ENCODE measurements around the gene ERICH3.

ERICH3 gene

DNA sequence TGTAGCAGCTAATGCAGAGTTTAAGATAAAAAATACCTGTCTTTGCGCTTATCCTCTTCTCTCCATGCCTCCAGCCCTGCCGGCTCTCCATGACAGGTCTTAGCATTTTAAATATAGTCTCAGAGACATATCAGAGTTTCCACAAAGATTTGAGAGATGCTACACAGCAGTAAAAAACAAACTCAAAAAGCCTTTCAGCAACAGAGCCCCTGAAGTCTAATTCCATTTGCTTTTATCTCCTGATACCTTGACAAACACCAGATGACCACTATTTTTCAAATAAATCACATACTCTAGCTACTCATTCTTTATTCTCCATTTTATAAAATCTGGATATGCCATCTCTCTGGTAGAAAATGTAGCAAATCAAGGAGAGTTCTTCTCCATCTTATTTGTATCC, 81.6 kb downstream of the ERICH3 start:
- DNase-seq (ENCODE audit: low read depth) = no peak

DNA sequence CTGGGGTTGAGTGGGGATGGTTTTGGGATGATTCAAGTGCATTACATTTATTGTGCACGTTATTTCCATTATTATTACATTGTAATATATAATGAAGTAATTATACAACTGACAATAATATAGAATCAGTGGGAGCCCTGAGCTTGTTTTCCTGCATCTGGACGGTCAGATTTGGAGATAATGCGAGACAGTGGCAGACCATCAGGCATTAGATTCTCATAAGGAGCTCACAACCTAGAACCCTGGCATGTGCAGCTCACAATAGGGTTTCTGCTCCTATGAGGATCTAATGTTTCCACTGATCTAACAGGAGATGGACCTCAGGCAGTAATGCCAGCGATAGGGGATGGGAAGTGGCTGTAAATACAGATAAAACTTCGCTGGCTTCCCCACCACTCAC, 83.3 kb downstream of the ERICH3 start:
- no peak for DNase-seq (ENCODE audit: low read depth)

DNA sequence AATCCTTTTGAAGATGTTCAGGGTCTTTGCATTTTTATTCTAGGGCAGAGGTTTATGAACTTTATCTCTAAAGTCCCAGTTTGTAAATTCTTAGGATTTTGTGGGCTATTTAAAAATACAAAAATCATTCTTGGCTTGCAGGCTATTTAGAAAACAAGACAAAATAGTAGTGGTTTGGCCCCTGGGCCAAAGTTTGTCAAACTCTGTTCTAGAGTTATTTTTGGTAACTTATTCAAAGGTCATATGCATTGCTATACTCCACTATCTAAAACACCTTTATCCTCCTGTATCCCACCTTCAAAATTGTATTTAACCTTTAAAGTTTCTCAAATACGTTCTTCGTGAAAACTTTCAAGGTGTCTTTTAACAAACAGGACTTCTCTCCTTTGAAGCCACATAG, 85.7 kb downstream of the ERICH3 start:
- DNase-seq (ENCODE audit: low read depth) = no peak

DNA sequence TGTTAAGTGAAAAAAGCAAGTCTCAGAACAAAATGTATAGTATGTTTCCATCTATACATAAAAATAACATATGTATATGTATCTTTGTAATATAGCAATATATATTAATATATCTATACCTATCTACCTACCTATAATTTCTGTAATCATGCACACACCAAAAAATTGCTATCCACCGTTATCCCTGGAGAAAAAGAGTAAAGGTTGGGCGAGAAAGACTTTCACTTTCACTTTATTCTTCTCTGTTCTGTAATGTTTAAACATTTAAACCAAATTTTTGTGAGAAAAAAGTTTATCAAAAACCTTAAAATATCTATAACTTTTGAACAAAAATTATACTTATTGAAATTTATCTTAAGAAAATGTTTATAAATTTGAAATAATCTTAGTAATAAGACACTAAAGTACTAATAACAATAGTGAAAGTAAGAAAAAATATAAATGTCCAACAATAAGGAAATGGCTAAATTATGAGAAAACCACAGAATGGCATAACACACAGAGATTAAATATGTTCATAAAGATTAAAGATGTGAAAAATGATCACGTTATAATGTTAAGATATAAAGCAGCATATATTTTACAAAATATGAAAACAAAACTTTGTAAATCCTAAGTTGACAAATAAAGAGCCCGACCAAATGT, 87.2 kb downstream of the ERICH3 start:
- DNase-seq (ENCODE audit: low read depth) = no peak

DNA sequence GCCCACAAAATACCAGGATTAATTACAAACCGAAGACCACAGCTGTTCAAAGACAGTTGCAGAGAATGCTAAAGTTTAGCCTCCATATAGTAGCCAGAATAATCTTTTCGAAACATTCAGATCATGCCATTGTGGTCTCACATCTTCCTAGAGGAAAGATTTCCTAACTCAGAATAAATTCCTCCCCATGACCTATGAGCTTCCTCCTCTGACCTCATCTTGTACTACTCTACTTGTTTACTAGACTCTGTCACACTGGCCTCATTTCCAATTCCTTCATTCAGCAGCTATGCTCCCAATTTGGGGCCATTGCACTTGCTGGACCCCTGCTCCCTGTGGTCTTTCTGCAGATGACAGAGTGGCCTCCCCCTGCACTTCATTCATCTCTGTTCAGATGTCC, 89.4 kb downstream of the ERICH3 start:
- no peak for DNase-seq (ENCODE audit: low read depth)

DNA sequence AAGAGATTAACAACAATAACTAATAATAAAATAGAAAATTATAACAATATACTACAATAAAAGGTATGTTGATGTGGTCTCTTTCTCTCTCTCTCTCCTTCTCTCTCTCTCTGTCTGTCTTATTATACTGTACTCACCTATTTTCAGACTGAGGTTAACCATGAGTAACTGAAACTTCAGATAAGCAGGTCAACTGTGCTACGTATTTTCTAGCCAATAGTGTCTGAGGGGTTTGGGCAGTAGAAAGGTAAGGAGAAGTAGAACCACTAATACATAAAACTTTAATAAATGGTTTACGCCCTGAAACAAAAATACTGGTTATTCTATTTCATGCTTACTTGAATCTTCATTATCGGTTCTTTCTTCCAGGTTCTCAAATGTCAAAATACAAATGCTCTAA, 90.2 kb downstream of the ERICH3 start:
- DNase-seq (ENCODE audit: low read depth) = no peak

DNA sequence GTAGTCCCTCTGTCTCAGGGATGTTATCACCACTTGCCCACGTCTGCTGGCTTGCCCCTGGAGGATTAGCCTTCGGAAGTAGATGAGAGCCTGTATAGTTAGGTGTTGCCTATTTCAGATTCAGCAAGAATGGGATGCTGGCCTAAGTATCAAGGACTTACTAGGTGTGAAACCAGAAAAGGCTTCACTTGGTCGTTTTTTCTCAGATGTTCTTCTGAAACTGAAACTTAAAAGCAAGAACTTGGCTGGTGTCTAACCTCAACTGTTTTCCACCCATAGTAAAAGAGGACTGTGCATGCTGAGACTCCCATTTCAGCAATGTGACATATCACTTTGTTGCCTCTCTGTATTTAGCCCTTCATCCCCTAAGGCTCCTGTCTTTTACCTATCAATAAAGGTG, 94.2 kb downstream of the ERICH3 start:
- DNase-seq (ENCODE audit: low read depth) = no peak

DNA sequence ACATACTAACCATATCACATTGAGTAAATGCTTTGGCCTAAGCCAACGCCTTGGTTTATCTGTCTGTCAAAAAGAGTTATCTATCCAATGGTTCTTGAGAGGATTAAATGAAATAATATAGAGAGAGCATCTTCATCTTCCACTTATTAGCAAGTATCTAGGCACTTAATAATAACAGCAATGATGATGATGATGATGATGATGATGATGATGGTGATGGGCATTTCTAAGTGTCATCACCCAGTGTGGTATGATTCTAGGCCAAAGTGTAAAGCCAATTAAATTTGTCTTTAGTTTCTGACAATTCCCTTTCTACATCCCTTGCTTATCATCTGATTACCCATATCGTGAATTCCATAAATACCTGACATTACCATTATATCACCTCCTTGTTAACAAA, 95.5 kb downstream of the ERICH3 start:
- no peak for DNase-seq (ENCODE audit: low read depth)

DNA sequence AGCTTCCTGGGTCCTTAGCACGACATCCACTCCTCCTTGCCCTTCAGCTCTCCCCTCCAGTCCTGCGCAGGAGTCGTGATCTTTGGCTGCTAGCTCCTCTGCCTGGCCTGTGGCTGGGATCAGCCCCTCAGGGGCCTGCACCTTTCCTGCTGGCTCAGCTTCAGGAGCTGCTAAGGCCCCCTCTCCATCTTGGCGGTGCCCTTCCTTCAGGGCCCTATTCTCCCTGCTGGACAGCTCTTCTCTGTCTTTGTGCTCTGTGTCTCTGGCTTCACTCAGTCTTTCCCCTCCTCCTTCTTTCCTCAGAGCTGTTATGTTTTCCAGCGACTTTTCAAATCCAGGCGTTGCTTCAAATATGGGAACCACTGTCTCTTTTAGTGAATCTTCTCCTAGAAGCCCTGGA, 101.7 kb downstream of the ERICH3 start:
- no peak for DNase-seq (ENCODE audit: low read depth)

DNA sequence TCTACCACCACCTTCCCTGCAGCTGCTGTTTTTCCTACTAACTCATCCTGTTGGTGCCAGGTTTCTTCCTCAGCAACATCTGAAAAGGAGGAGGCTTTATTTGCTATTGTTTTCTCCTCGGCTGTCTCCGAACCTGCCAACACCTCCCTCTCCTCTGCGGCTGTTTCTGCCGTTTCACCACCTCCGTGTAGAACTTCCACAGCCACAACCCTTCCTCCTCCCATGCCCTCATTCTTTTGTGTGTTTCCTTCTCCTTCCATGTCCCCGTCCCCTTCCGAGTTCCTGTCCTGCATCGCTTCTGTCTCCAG, 102.1 kb downstream of the ERICH3 start:
- no peak for DNase-seq (ENCODE audit: low read depth)

DNA sequence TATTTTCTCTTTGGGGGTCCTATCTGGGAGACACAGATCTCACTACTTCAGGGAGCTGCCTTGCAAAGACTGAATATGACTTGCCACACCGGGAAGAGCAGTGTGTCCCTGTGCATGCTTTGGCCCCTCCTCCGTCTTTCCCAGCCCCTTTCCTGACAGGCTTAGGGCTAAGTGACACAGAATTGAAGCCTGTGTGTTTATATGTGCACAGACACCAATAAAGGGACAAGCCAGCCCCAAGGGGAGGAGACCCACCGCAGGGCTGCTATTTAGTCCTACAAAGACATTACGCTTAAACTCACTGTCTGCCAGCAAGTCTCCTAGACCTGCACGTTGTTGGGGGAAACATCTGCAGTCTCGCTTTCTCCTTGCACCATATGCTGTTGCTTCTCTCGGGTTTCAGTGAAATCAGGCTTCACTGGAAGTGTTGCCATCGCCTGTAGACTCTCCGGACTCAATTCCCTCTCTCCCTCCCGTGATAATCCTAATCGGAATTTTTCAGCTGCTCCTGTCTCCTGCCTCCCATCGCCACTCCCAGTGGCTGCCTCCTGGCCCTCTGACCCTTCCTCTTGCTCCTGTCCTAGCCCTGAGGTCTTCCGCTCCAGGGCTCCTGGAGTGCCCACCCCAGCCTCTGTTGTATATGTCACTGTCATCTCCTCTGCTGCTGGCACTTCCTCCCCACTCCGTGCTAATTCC, 102.6 kb downstream of the ERICH3 start:
- no peak for DNase-seq (ENCODE audit: low read depth)

DNA sequence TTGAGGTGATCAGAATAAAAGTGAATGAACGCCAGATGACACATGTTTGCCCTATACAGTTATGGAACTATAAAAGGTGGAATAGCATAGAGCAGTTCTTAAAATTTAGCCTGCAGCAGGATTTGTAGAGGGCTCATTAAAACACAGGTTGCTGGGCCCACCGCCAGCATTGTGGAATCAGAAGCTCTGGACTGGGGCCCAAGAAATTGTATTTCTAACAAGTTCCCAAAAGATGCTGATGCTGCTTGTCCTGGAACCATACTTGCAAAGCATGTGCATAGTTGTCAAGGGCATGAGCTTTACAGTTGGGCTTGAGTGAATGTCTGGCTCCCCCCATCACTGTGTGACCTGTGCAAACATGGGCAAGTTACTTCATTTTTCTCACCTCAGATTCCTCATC, 123.7 kb downstream of the ERICH3 start:
- DNase-seq (ENCODE audit: low read depth) = no peak

DNA sequence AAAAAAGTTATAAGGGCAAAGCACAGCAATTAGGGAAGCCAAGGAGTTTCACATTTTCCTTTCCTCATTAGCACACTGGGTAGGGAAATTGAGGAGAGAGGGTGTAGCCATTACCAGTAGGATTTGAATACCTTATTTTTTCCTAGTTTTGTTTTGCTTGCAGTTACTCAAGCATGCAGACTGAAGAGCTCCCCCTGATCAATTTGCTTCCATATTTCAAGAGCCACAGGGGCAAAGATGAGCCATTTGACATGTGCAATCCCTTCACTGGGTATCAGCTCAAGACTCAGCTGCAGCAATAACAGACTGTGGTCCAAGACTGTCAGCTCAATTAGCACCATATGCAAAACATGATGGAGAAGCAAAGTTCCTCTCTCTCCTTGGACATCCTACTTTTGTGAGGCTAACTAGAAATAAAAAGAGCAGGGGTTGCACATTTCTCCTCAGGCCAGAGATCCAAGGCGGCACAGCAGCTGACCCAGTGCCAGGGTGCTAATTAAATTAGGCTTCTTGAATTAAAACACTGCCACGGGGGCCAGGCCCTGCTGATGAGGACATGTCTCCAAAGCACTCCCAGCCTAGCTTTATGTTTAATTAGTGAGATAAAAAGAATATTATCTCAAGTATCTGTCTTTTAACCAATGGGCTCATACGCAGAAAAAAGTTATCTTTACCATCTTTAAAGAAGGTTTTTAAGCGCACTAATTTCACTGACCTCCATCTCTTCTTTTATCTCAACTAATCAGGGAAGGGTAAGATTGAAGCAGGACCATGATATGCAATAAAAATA, 124.4 kb downstream of the ERICH3 start:
- DNase-seq (ENCODE audit: low read depth) = no peak

DNA sequence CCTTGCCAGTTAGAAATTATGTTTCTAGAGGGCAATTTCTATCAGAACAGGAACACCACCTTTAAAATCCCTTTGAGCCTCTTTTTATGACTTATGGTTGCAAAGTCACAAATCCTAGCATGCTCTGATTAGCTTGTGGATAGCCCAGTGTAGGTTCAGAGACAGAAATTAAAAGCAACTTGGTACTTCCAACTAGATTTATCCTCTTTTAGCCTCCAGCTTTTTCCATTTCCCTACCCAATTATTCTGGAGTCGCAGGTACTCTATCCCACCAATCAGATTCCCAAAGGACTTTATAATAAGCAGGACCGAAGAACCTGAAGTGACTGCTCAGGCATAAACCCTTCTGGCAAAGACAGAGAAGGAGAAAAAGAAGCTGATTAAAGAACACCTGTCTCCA, 127.8 kb downstream of the ERICH3 start:
- no peak for DNase-seq (ENCODE audit: low read depth)

DNA sequence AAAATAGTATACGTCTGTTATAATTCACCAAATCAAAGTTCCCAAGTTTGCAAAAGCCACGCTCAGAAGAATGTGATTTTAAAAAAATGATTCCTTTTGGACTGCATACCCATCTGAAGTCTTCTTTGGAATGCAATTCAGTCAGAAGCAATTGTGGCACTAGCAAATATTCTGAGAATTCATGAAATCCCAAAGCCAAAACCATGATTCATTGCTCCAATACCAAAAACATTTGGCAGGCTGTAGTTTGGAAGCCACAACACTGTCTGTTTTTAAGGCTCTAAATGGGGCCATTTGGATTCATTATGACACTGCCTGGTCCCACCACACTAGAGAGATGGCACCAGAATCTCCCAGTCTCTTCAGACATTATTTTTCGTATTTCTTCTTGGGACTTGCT, 139.4 kb downstream of the ERICH3 start:
- no peak for DNase-seq (ENCODE audit: low read depth)

DNA sequence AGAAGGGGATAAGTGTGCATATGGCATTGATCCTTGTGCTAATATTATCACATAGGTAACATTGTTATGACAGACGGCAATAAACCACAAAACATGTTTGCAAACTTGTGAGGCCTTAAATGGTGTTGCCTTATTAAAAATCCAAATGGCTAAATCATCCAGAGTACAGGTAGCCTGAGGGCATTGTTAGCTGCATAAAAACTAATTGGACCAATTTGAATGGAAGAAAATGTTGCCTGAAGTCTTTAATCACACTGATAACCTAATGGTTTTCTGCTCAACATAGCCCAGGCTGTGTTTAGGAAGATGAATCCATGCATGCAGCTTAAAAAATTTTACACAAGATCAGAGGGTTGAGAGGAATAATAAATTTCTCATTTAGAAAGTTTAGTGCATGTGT, 141.8 kb downstream of the ERICH3 start:
- DNase-seq (ENCODE audit: low read depth) = no peak

DNA sequence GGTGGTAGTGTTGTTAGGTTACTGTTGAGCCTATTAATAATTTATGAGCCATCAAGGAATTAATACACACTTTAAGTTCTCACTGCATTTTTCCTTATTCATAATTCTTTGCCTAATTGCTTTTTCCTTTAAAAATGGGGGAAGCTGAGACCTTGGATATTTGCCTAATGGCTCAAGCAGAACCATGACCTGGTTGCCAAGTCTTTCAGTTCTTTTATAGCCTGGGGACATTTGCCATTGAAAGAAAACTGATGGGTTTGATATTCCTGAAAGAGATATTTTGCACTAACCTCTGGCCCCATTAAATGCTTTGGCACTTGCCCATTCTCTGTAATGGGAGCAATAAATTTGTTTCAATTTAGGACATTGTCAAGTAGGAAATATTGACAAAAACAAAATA, 142.7 kb downstream of the ERICH3 start:
- no peak for DNase-seq (ENCODE audit: low read depth)

DNA sequence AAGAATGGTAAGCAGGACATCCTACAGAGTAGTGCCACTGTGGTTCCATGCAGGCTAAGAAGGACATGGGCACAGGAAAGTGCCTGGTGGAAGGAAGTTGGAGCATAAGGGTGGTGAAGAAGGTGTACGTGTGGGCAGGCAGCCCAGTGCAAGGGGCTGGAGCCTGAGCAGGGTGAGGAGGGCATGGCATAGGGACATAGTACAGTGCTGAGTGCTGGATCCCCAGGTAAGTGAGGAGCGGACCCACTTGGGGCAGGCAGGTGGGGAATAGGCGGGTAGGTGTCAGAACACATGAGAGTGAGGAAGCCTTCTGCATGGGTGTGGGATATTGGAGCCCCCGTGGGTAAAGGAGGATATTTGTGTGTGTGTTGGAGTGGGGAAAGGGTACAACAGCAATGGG, 145.5 kb downstream of the ERICH3 start:
- no peak for DNase-seq (ENCODE audit: low read depth)

DNA sequence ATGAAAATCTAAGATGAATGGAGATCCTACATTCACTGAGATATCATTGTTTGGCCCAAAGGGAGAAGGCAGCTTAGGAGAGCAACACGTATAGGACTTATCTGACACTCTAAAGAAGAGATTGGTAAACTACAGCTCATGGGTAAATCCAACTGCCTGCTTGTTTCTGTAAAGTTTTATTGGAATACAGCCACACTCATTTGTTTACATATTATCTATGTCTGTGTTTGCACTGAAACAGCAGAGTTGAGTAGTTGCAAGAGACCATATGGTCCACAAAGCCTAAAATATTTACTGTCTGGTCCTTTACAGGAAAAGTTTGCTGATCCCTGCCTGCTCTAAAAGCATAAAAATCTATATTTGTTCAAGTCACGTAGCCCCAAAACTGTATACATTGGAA, 146.9 kb downstream of the ERICH3 start:
- no peak for DNase-seq (ENCODE audit: low read depth)

DNA sequence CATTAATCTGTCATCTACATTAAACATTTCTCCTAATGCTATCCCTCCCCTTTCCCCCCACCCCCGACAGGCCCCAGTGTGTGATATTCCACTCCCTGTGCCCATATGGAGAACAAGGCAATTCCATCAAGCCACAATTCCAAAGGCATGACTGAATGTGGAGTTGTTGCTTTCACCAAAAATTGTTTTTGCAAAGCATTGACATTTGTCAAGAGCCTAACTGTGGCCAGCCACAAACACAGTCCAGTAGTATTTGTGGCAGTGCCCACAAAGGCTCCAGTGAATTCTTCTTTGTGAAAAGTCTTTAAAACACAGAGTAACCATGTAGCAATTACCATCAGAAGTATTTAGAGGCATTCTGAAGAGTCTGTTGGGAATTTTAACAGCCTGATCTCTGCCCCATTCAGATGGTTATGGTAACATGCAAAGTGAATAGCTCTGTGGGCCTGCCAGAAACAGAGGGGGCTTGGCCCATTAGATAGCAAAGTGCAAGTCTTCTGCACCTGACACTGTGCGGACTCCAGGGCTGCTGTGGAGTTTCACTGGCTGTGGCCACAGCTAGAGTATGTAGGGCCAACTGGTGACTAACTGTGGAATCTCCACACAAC, 149.6 kb downstream of the ERICH3 start:
- no peak for DNase-seq (ENCODE audit: low read depth)

DNA sequence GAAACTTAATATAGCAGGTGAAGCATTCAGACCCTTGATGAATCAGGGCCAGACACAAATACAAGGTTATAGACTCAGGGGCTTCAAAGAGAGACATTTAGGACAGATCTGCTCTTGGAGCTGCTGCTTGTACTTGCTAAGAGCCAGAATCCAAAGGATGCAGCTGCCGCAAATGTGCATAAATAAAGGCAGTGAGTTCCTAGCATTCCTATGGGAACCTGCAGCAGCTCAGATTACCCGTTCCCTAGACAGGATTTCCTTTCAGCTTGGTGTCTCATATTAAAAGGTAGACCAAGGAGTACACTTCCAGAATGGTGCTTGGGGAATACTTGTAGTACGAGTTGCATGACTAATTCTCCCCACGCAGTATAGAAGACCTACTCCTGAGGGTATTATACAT, 151.4 kb downstream of the ERICH3 start:
- no peak for DNase-seq (ENCODE audit: low read depth)
